ENCODE results near the gene CPB2. TPM values are rescaled to one million over a fixed set of nuclear protein-coding genes. Genes with fewer than 3 reads are reported as not detected.

The CPB2 gene
- total RNA-seq, 1 donor from 2014 or later: not detected

DNA sequence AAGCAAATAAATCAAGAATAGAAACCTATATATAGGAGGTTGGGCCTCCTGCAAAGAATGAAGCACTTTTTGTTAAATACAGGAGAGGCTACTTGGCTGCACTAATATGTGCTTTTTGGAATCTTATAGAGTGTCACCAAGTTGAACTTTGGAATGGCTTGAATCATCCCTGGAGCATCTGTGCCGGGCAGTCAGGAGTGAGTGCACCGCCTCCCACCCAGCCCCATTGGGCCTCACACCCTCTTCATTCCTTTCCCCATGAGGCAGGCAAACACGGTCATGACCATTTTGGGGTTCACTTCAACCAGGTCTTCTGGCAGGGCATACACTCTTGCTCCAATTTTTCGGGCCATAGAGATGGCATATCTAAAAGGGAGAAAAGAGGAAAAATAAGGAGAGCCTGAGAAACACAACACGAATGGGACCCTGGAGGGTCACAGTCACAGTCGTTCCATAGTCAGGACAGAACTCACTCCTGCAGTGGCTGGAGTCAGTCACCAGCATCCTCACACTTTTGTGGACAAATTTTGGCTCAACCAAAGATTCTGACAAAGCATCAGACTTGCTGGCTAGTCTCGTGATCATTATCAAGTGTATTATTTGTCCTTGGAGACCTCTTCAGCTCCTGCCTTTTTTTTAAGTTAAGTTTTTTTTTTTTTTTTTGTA is 22.7 kb upstream of the CPB2 start:
- Histone ChIP-seq H3K27me3 (ENCODE audit: control insufficient read depth in 3 of 3, insufficient read depth in 3 of 3, low read length in 3 of 3) (peaks cover 0 to 7% (median 4%) of the 10 kb centered on the region in 3 donors), H3K4me1 (ENCODE audit: control insufficient read depth in 3 of 3, insufficient read depth in 3 of 3, low read length in 3 of 3) (no peaks in the 10 kb centered on the region), H3K9ac (ENCODE audit: low read depth in 1 of 3, low read length in 3 of 3) (no peak overlapping the region), H3K4me3 (ENCODE audit: low read length in 3 of 3) (no peak overlapping the region), H3K9me3 (ENCODE audit: control insufficient read depth in 3 of 3, low read length in 3 of 3) (no peaks in the 10 kb centered on the region), H3K36me3 (ENCODE audit: control insufficient read depth in 3 of 3, insufficient read depth in 3 of 3, low read length in 3 of 3) (no peaks in the 10 kb centered on the region), H3K27ac (ENCODE audit: low read depth, low read length) (no peak overlapping the region)

DNA sequence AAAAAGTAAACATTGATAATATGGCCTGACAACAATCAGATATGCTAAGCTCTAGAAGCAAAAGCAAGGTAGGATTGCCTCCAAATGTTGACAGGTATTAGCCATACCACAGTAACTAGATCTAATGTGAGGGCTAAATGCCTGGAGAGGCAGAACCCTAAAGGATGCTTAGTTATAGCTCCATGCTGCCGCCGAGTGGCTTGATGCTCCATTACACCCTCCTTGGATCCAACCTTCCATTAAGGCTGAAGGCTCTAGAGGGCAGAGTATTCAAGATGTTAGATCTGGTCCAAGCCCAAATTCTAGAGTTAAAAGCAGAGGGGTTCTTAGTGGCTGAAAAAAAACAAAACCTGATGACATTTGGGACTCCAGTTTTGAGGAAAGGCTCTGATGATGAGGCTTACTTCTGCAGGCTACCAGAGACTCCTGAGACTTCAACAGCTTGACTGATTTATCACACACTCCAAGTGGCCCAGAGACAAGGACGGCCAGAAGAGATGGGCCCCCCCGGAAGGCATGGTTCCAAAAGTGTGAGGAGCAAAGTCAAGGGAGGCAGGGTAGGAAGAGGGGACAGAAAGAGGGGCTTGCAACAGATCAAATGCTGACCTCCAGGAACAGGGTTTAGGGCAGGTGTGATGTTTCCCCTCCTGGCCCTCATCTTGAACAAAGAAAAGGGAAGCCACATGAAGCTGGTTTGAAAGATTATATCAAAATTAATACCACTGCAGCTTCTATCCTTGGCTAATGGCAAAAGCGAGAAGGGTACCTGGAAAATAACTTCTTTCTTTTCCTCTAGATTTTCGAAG is 21.9 kb upstream of the CPB2 start:
- no peaks in the 10 kb centered on the region for H3K4me1 ChIP-seq (ENCODE audit: control insufficient read depth in 3 of 3, insufficient read depth in 3 of 3, low read length in 3 of 3)
- peaks cover 0 to 7% (median 3%) of the 10 kb centered on the region in 3 donors for H3K27me3 ChIP-seq (ENCODE audit: control insufficient read depth in 3 of 3, insufficient read depth in 3 of 3, low read length in 3 of 3)
- H3K36me3 ChIP-seq (ENCODE audit: control insufficient read depth in 3 of 3, insufficient read depth in 3 of 3, low read length in 3 of 3): no peaks in the 10 kb centered on the region
- H3K9ac ChIP-seq (ENCODE audit: low read depth in 1 of 3, low read length in 3 of 3): no peak overlapping the region
- H3K27ac ChIP-seq (ENCODE audit: low read depth, low read length): no peak overlapping the region
- H3K9me3 ChIP-seq (ENCODE audit: control insufficient read depth in 3 of 3, low read length in 3 of 3): no peaks in the 10 kb centered on the region
- H3K4me3 ChIP-seq (ENCODE audit: low read length in 3 of 3): no peak overlapping the region

DNA sequence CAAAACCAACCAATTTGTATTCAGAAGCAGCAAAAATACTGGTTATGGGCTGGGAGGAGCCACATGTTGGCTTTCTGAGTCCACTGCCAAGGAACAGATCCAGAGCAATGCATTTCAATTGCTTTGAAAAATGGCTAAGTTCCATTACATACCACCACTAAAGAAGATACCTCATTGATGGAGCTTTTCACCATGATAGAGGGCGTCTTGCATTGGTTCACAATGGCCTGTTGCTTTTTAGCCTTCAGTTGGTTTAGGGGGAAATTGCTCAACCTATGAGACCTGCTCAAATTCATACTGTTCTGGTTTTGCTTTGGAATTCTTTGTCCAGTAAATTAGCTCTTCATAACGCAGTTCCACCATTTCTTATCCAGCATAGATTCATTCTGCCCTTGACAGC is 21.2 kb upstream of the CPB2 start:
- Histone ChIP-seq H3K9ac (ENCODE audit: low read depth in 1 of 3, low read length in 3 of 3) (no peak overlapping the region), H3K27me3 (ENCODE audit: control insufficient read depth in 3 of 3, insufficient read depth in 3 of 3, low read length in 3 of 3) (peaks cover 0 to 7% (median 3%) of the 10 kb centered on the region in 3 donors), H3K9me3 (ENCODE audit: control insufficient read depth in 3 of 3, low read length in 3 of 3) (no peaks in the 10 kb centered on the region), H3K27ac (ENCODE audit: low read depth, low read length) (no peak overlapping the region), H3K4me3 (ENCODE audit: low read length in 3 of 3) (no peak overlapping the region), H3K36me3 (ENCODE audit: control insufficient read depth in 3 of 3, insufficient read depth in 3 of 3, low read length in 3 of 3) (no peaks in the 10 kb centered on the region), H3K4me1 (ENCODE audit: control insufficient read depth in 3 of 3, insufficient read depth in 3 of 3, low read length in 3 of 3) (no peaks in the 10 kb centered on the region)

- no peak overlapping the region for H3K27ac ChIP-seq (ENCODE audit: low read depth, low read length)
- H3K36me3 ChIP-seq (ENCODE audit: control insufficient read depth in 3 of 3, insufficient read depth in 3 of 3, low read length in 3 of 3): no peaks in the 10 kb centered on the region
Observed at GRCh38 chr13:46124967-46125933, 20.4 kb upstream of the CPB2 start.

GRCh38 chr13:46124531-46124966 is 19.7 kb upstream of the CPB2 start:
- no peaks in the 10 kb centered on the region for H3K9me3 ChIP-seq (ENCODE audit: control insufficient read depth in 3 of 3, low read length in 3 of 3)
- no peak overlapping the region for H3K27ac ChIP-seq (ENCODE audit: low read depth, low read length)
- H3K27me3 ChIP-seq (ENCODE audit: control insufficient read depth in 3 of 3, insufficient read depth in 3 of 3, low read length in 3 of 3): peaks cover 0 to 3% (median 0%) of the 10 kb centered on the region in 3 donors
- H3K9ac ChIP-seq (ENCODE audit: low read depth in 1 of 3, low read length in 3 of 3): no peak overlapping the region
- no peaks in the 10 kb centered on the region for H3K36me3 ChIP-seq (ENCODE audit: control insufficient read depth in 3 of 3, insufficient read depth in 3 of 3, low read length in 3 of 3)
- no peaks in the 10 kb centered on the region for H3K4me1 ChIP-seq (ENCODE audit: control insufficient read depth in 3 of 3, insufficient read depth in 3 of 3, low read length in 3 of 3)
- no peak overlapping the region for H3K4me3 ChIP-seq (ENCODE audit: low read length in 3 of 3)

More at GRCh38 chr13:46124967-46125933, 20.4 kb upstream of the CPB2 start:
- H3K9ac ChIP-seq (ENCODE audit: low read depth in 1 of 3, low read length in 3 of 3): no peak overlapping the region
- H3K9me3 ChIP-seq (ENCODE audit: control insufficient read depth in 3 of 3, low read length in 3 of 3): no peaks in the 10 kb centered on the region
- no peaks in the 10 kb centered on the region for H3K4me1 ChIP-seq (ENCODE audit: control insufficient read depth in 3 of 3, insufficient read depth in 3 of 3, low read length in 3 of 3)
- H3K4me3 ChIP-seq (ENCODE audit: low read length in 3 of 3): no peak overlapping the region
- peaks cover 0 to 7% (median 3%) of the 10 kb centered on the region in 3 donors for H3K27me3 ChIP-seq (ENCODE audit: control insufficient read depth in 3 of 3, insufficient read depth in 3 of 3, low read length in 3 of 3)

DNA sequence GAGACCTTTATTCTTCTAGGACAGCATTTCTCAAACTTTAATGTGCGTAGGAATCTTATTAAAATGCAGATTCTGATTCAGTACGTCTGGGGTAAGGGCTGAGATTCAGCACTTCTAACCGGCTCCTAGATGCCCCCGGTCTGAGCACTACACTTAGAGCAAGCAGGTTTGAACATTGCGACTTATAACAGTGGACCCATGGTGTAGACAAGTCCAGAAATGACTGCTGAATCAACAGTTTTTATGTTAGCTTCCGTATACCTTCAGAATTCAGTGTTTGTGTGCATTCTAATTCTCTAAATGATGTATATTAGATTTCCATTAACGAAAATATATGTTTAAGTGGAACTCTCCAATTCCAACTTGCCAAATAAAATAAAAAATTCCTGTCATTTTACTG is 17.5 kb upstream of the CPB2 start:
- Histone ChIP-seq H3K9ac (ENCODE audit: low read depth in 1 of 3, low read length in 3 of 3) (no peak overlapping the region), H3K4me3 (ENCODE audit: low read length in 3 of 3) (no peak overlapping the region), H3K9me3 (ENCODE audit: control insufficient read depth in 3 of 3, low read length in 3 of 3) (no peaks in the 10 kb centered on the region), H3K27ac (ENCODE audit: low read depth, low read length) (no peak overlapping the region), H3K4me1 (ENCODE audit: control insufficient read depth in 3 of 3, insufficient read depth in 3 of 3, low read length in 3 of 3) (no peaks in the 10 kb centered on the region), H3K27me3 (ENCODE audit: control insufficient read depth in 3 of 3, insufficient read depth in 3 of 3, low read length in 3 of 3) (no peaks in the 10 kb centered on the region), H3K36me3 (ENCODE audit: control insufficient read depth in 3 of 3, insufficient read depth in 3 of 3, low read length in 3 of 3) (no peaks in the 10 kb centered on the region)

- no peaks in the 10 kb centered on the region for H3K36me3 ChIP-seq (ENCODE audit: control insufficient read depth in 3 of 3, insufficient read depth in 3 of 3, low read length in 3 of 3)
- H3K27me3 ChIP-seq (ENCODE audit: control insufficient read depth in 3 of 3, insufficient read depth in 3 of 3, low read length in 3 of 3): no peaks in the 10 kb centered on the region
- H3K27ac ChIP-seq (ENCODE audit: low read depth, low read length): no peak overlapping the region
- H3K9me3 ChIP-seq (ENCODE audit: control insufficient read depth in 3 of 3, low read length in 3 of 3): no peaks in the 10 kb centered on the region
- H3K4me3 ChIP-seq (ENCODE audit: low read length in 3 of 3): no peak overlapping the region
- no peak overlapping the region for H3K9ac ChIP-seq (ENCODE audit: low read depth in 1 of 3, low read length in 3 of 3)
- no peaks in the 10 kb centered on the region for H3K4me1 ChIP-seq (ENCODE audit: control insufficient read depth in 3 of 3, insufficient read depth in 3 of 3, low read length in 3 of 3)
Observed at GRCh38 chr13:46121597-46122163, 16.8 kb upstream of the CPB2 start.

GRCh38 chr13:46121033-46121432 is 16.2 kb upstream of the CPB2 start:
- no peak overlapping the region for H3K9ac ChIP-seq (ENCODE audit: low read depth in 1 of 3, low read length in 3 of 3)
- H3K4me3 ChIP-seq (ENCODE audit: low read length in 3 of 3): no peak overlapping the region
- H3K4me1 ChIP-seq (ENCODE audit: control insufficient read depth in 3 of 3, insufficient read depth in 3 of 3, low read length in 3 of 3): no peaks in the 10 kb centered on the region
- no peaks in the 10 kb centered on the region for H3K36me3 ChIP-seq (ENCODE audit: control insufficient read depth in 3 of 3, insufficient read depth in 3 of 3, low read length in 3 of 3)
- no peaks in the 10 kb centered on the region for H3K27me3 ChIP-seq (ENCODE audit: control insufficient read depth in 3 of 3, insufficient read depth in 3 of 3, low read length in 3 of 3)
- H3K9me3 ChIP-seq (ENCODE audit: control insufficient read depth in 3 of 3, low read length in 3 of 3): no peaks in the 10 kb centered on the region
- no peak overlapping the region for H3K27ac ChIP-seq (ENCODE audit: low read depth, low read length)

DNA sequence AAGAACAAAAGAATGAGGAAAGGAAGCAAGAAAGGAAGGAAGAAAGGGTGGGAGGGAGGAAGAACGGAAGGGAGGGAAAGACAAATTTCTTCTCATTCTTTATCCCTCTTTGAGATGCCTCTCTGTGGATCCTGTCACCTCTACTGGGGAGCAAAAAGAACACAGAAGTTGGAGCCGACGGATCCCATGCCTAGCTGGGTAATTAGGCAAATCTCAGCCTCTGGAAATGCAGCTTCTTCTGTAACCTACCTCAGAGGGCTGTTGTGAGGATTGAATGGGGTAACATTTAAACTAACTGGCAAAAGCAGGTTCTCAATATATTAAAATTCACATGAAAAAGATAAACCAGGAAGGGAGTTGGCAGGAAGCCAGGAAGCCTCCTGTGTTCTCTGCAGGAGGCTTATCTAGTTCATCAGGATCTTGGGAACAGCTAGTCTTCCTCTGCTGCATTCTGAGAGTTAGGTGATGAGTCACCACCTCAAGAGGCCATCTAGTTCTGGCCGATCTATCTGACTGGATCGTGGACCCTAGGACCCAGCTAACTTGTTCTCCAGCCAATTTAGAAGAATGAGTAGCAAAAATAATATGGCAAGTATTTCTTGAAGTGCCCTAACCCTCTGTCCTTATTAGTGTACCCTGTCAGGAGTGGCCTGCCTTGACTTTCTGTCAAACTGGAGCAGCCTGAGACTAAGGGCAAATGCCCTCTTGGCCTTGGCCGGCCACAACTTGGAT is 15.2 kb upstream of the CPB2 start:
- no peak overlapping the region for H3K9ac ChIP-seq (ENCODE audit: low read depth in 1 of 3, low read length in 3 of 3)
- no peak overlapping the region for H3K27ac ChIP-seq (ENCODE audit: low read depth, low read length)
- no peak overlapping the region for H3K4me3 ChIP-seq (ENCODE audit: low read length in 3 of 3)
- no peaks in the 10 kb centered on the region for H3K36me3 ChIP-seq (ENCODE audit: control insufficient read depth in 3 of 3, insufficient read depth in 3 of 3, low read length in 3 of 3)
- no peaks in the 10 kb centered on the region for H3K9me3 ChIP-seq (ENCODE audit: control insufficient read depth in 3 of 3, low read length in 3 of 3)
- no peaks in the 10 kb centered on the region for H3K4me1 ChIP-seq (ENCODE audit: control insufficient read depth in 3 of 3, insufficient read depth in 3 of 3, low read length in 3 of 3)
- no peaks in the 10 kb centered on the region for H3K27me3 ChIP-seq (ENCODE audit: control insufficient read depth in 3 of 3, insufficient read depth in 3 of 3, low read length in 3 of 3)

All from skeletal muscle tissue (tissue), 4 donors.